HepG2 (cell line): Measurements from ENCODE around the gene NOXO1. TPM values are rescaled to one million over a fixed set of nuclear protein-coding genes. Genes with fewer than 3 reads are reported as not detected.

Source experiments
- CBX1 ChIP-seq: IDR thresholded peaks from one replicate; pipeline ENCODE4 v1.6.1; 2016; ENCODE audit warnings: antibody characterized with exemption, low read depth
- CEBPG ChIP-seq: IDR thresholded peaks from 2 replicates; pipeline ENCODE4 v1.6.1; 2016
- DNMT3B ChIP-seq: conservative IDR thresholded peaks from 2 replicates; pipeline ENCODE4 v1.6.1; 2016; ENCODE audit warnings: missing biosample characterization, control low read depth
- FLYWCH1 ChIP-seq: sonication (generic); formaldehyde crosslinking; IDR thresholded peaks from 2 replicates; pipeline ENCODE4 v1.8.1; 2023; ENCODE audit warnings: mild to moderate bottlenecking, missing genetic modification reagents
- FOSL2 ChIP-seq: sonication (generic); formaldehyde crosslinking; IDR thresholded peaks from 2 replicates; pipeline ENCODE4 v1.4.0; 2020; ENCODE audit warnings: missing genetic modification reagents
- FOXC1 ChIP-seq: sonication (generic); formaldehyde crosslinking; IDR thresholded peaks from 2 replicates; pipeline ENCODE4 v1.8.0; 2022; ENCODE audit warnings: mild to moderate bottlenecking, missing genetic modification reagents, borderline replicate concordance
- HDAC6 ChIP-seq: fragments of 200-600 bp; sonication (generic); IDR thresholded peaks from 2 replicates; pipeline ENCODE4 v1.7.0; 2017; ENCODE audit warnings: mild to moderate bottlenecking, antibody characterized with exemption, low read length, low read depth
- KLF12 ChIP-seq: sonication (generic); formaldehyde crosslinking; IDR thresholded peaks from 2 replicates; pipeline ENCODE4 v1.4.0; 2020; ENCODE audit warnings: missing genetic modification reagents, borderline replicate concordance
- KLF16 ChIP-seq, 2 experiments: sonication (generic) in 1 of 2; formaldehyde crosslinking in 1 of 2; IDR thresholded peaks; 2 replicates each; pipeline versions ENCODE4 v1.6.1 to v1.8.0; 2016 to 2023; ENCODE audit warnings: missing genetic modification reagents in 2 of 2, missing compliant biosample characterization in 1 of 2
- POLR2G ChIP-seq: fragments of 200-400 bp; formaldehyde crosslinking; IDR thresholded peaks from 2 replicates; pipeline ENCODE4 v1.6.1; 2018; ENCODE audit warnings: mild to moderate bottlenecking, low read depth, low read length, moderate library complexity
- RFX5 ChIP-seq: IDR thresholded peaks from 2 replicates; pipeline ENCODE4 v1.6.1; 2011; ENCODE audit warnings: low read depth, low read length, improper control_type of control experiment
- SNRNP70 ChIP-seq: fragments of 200-400 bp; formaldehyde crosslinking; IDR thresholded peaks from 2 replicates; pipeline ENCODE4 v1.6.1; 2017; ENCODE audit warnings: mild to moderate bottlenecking, low read depth, low read length, moderate library complexity
- SSRP1 ChIP-seq: IDR thresholded peaks from 2 replicates; pipeline ENCODE4 v1.6.1; 2016; ENCODE audit warnings: control low read depth
- STAG1 ChIP-seq: sonication (generic); formaldehyde crosslinking; IDR thresholded peaks from 2 replicates; pipeline ENCODE4 v1.4.0; 2020; ENCODE audit warnings: missing genetic modification reagents
- ZBTB8A ChIP-seq: sonication (generic); formaldehyde crosslinking; IDR thresholded peaks from 2 replicates; pipeline ENCODE4 v1.4.0; 2020; ENCODE audit warnings: mild to moderate bottlenecking, low read depth, missing genetic modification reagents, borderline replicate concordance
- ZEB1 ChIP-seq: IDR thresholded peaks from 2 replicates; pipeline ENCODE4 v1.6.1; 2012; ENCODE audit warnings: mild to moderate bottlenecking, low read depth, inconsistent platforms; ENCODE audit not compliant: insufficient replicate concordance
- ZFP41 ChIP-seq: sonication (generic); formaldehyde crosslinking; IDR thresholded peaks from 2 replicates; pipeline ENCODE4 v1.4.0; 2020; ENCODE audit warnings: mild to moderate bottlenecking, missing genetic modification reagents, borderline replicate concordance
- ZFP62 ChIP-seq: sonication (generic); formaldehyde crosslinking; IDR thresholded peaks from 2 replicates; pipeline ENCODE4 v1.4.0; 2020; ENCODE audit warnings: missing genetic modification reagents
- ZNF124 ChIP-seq: sonication (generic); formaldehyde crosslinking; IDR thresholded peaks from 2 replicates; pipeline ENCODE4 v1.4.0; 2020; ENCODE audit warnings: missing genetic modification reagents
- ZNF451 ChIP-seq: sonication (generic); formaldehyde crosslinking; IDR thresholded peaks from 2 replicates; pipeline ENCODE4 v1.5.0; 2020; ENCODE audit warnings: mild to moderate bottlenecking, missing genetic modification reagents
- ZNF468 ChIP-seq: sonication (generic); formaldehyde crosslinking; IDR thresholded peaks from 2 replicates; pipeline ENCODE4 v1.8.0; 2022; ENCODE audit warnings: mild to moderate bottlenecking, moderate library complexity, missing genetic modification reagents
- ZNF7 ChIP-seq: IDR thresholded peaks from 2 replicates; pipeline ENCODE4 v1.6.1; 2016; ENCODE audit warnings: missing biosample characterization, missing genetic modification reagents
- ZSCAN22 ChIP-seq: sonication (generic); formaldehyde crosslinking; IDR thresholded peaks from 2 replicates; pipeline ENCODE4 v1.4.0; 2020; ENCODE audit warnings: mild to moderate bottlenecking, missing genetic modification reagents
- polyA plus RNA-seq, 8 experiments: library from polyadenylated mRNA; depleted of rRNA in 3 of 8; stranded (reverse) in 7 of 8; unstranded in 1 of 8; fragments of >200 nt; fragmentation: Illumina TruSeq in 4 of 8; extraction: Trizol in 4 of 8; gene quantifications; 2 replicates each; pipeline versions ENCODE4 v1.2.1 to v1.2.3, GENCODE V29; 2011 to 2016; ENCODE audit warnings: low read depth in 4 of 8, missing spikeins in 1 of 8, mixed read lengths in 1 of 8; ENCODE audit not compliant: insufficient read depth in 1 of 8
- total RNA-seq, 5 experiments: library from RNA; depleted of rRNA; stranded (reverse); fragments of >200 nt; fragmentation: Illumina TruSeq; extraction: Trizol; gene quantifications; 2 replicates each; pipeline ENCODE4 v1.2.3, GENCODE V29; 2016; ENCODE audit warnings: low read depth in 1 of 5
- TF ChIP-seq, protein P1 (sequence below): sonication (generic); formaldehyde crosslinking; IDR thresholded peaks from 2 replicates; pipeline ENCODE4 v1.4.0; 2020; ENCODE audit warnings: missing genetic modification reagents
- TF ChIP-seq, protein P2 (sequence below): sonication (generic); formaldehyde crosslinking; IDR thresholded peaks from 2 replicates; pipeline ENCODE4 v1.8.0; 2022; ENCODE audit warnings: missing genetic modification reagents, low read depth, mild to moderate bottlenecking, borderline replicate concordance
- TF ChIP-seq, protein P3 (sequence below): sonication (generic); formaldehyde crosslinking; conservative IDR thresholded peaks from 2 replicates; pipeline ENCODE4 v1.8.0; 2022; ENCODE audit warnings: mild to moderate bottlenecking, moderate library complexity, missing genetic modification reagents

NOXO1 gene
- total and polyA plus RNA-seq, 2 of the 13 experiments (the other 11 are each of a cell fraction or from before 2014, with no cell fraction given): 0.69 to 1.4 TPM

DNA sequence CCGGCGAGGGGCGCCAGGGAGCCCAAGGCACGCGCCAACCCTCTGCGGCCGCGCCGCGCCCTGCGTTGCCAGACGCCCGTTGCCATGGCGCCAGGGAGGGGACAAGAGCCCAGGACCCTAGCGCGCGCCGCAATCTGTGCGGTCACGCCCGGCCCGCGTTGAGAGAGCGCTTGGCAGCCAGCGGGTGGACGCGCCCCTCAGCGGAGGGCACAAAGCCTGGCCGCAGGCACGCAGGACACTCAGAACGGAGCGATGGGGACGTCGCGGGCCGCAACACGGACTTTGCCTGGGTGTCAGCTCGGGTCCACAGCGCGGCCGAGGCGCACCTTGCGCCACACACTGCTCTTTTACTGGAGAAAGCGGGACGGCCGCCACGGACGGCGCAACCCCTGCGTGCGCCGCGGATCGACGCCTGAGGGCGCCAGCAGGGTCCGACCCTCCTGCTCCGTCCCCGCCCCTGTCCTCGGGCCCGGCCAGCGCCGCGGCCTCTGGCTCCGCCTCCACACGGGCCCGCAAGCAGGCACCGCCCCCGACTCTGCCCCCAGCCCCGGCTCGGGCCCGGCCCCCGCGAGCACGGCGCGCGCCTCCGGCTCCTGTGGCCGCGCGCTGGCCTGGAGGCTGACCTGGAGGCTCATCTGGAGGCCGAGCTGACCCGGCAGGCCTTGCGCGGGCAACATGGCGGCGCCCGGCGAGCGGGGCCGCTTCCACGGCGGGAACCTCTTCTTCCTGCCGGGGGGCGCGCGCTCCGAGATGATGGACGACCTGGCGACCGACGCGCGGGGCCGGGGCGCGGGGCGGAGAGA lies 2.5 kb upstream of the NOXO1 start, which contains the start of gene GFER (continued):
- peak; percentile 4; the same call in 1 of the 2 replicates for TF ChIP-seq CEBPG
- TF ChIP-seq DNMT3B: no peak
- TF ChIP-seq ZFP62 (CRISPR knock-in tag): no peak
- no peak for TF ChIP-seq RFX5
- peak in 1 of 2 experiments; percentile 46; a peak in 1 of 4 replicates for TF ChIP-seq KLF16 (CRISPR knock-in tag; IDR thresholded peaks at IDR 0.05)
- peak; percentile 50; the same call in 1 of the 2 replicates for TF ChIP-seq FOXC1 (CRISPR knock-in tag)
- peak; percentile 35; the same call in 1 of the 2 replicates for TF ChIP-seq ZNF451 (CRISPR knock-in tag)
- TF ChIP-seq SNRNP70: no peak
- TF ChIP-seq, protein P1, sequence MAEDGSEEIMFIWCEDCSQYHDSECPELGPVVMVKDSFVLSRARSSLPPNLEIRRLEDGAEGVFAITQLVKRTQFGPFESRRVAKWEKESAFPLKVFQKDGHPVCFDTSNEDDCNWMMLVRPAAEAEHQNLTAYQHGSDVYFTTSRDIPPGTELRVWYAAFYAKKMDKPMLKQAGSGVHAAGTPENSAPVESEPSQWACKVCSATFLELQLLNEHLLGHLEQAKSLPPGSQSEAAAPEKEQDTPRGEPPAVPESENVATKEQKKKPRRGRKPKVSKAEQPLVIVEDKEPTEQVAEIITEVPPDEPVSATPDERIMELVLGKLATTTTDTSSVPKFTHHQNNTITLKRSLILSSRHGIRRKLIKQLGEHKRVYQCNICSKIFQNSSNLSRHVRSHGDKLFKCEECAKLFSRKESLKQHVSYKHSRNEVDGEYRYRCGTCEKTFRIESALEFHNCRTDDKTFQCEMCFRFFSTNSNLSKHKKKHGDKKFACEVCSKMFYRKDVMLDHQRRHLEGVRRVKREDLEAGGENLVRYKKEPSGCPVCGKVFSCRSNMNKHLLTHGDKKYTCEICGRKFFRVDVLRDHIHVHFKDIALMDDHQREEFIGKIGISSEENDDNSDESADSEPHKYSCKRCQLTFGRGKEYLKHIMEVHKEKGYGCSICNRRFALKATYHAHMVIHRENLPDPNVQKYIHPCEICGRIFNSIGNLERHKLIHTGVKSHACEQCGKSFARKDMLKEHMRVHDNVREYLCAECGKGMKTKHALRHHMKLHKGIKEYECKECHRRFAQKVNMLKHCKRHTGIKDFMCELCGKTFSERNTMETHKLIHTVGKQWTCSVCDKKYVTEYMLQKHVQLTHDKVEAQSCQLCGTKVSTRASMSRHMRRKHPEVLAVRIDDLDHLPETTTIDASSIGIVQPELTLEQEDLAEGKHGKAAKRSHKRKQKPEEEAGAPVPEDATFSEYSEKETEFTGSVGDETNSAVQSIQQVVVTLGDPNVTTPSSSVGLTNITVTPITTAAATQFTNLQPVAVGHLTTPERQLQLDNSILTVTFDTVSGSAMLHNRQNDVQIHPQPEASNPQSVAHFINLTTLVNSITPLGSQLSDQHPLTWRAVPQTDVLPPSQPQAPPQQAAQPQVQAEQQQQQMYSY (CRISPR knock-in tag): no peak
- TF ChIP-seq ZNF468 (CRISPR knock-in tag): 0 out of 2 replicates have a peak, but pooled peaks have one; percentile 14
- peak; percentile 71 for TF ChIP-seq KLF12
- TF ChIP-seq, protein P2, sequence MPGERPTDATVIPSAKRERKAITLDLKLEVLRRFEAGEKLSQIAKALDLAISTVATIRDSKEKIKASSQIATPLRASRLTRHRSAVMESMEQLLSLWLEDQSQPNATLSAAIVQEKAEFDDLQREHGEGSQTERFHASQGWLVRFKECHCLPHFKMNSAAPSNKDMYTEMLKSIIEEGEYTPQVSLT (CRISPR knock-in tag): no peak; the same call in 1 of the 2 replicates
- peak; percentile 29 for TF ChIP-seq ZEB1
- no peak for TF ChIP-seq ZNF7
- TF ChIP-seq FOSL2 (CRISPR knock-in tag): peak; percentile 15; the same call in 1 of the 2 replicates
- TF ChIP-seq STAG1 (CRISPR knock-in tag): peak; percentile 34; the same call in 1 of the 2 replicates
- TF ChIP-seq, protein P3, sequence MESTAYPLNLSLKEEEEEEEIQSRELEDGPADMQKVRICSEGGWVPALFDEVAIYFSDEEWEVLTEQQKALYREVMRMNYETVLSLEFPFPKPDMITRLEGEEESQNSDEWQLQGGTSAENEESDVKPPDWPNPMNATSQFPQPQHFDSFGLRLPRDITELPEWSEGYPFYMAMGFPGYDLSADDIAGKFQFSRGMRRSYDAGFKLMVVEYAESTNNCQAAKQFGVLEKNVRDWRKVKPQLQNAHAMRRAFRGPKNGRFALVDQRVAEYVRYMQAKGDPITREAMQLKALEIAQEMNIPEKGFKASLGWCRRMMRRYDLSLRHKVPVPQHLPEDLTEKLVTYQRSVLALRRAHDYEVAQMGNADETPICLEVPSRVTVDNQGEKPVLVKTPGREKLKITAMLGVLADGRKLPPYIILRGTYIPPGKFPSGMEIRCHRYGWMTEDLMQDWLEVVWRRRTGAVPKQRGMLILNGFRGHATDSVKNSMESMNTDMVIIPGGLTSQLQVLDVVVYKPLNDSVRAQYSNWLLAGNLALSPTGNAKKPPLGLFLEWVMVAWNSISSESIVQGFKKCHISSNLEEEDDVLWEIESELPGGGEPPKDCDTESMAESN (CRISPR knock-in tag): peak; percentile 75
- TF ChIP-seq FLYWCH1 (CRISPR knock-in tag): no peak
- TF ChIP-seq CBX1: no peak
- TF ChIP-seq ZBTB8A (CRISPR knock-in tag): no peak
- TF ChIP-seq POLR2G: peak; percentile 79
- TF ChIP-seq SSRP1 (CRISPR knock-in tag): no peak
- peak; percentile 40; the same call in 1 of the 2 replicates for TF ChIP-seq ZNF124 (CRISPR knock-in tag)
- TF ChIP-seq ZSCAN22 (CRISPR knock-in tag): no peak
- TF ChIP-seq ZFP41 (CRISPR knock-in tag): no peak
- no peak for TF ChIP-seq HDAC6
